HG03139 (cell line): ENCODE results near the gene SERPINB13.
A peak's percentile ranks its signal among the peaks of the same experiment; 100 is the strongest.

ENCODE experiments used
- ATAC-seq: cut with Tn5 transposase; IDR thresholded peaks from one replicate; pipeline ENCODE4 v1.9.1; 2021; ENCODE audit not compliant: unreplicated experiment

Gene SERPINB13, protein sequence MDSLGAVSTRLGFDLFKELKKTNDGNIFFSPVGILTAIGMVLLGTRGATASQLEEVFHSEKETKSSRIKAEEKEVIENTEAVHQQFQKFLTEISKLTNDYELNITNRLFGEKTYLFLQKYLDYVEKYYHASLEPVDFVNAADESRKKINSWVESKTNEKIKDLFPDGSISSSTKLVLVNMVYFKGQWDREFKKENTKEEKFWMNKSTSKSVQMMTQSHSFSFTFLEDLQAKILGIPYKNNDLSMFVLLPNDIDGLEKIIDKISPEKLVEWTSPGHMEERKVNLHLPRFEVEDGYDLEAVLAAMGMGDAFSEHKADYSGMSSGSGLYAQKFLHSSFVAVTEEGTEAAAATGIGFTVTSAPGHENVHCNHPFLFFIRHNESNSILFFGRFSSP

GRCh38 chr18:63586966-63587365 lies at the start of gene SERPINB13:
Gene SERPINB13 (plus strand): TSS chr18:63587343. CDS start chr18:63588668, 1,325 bp downstream.
- ATAC-seq: no peak

GRCh38 chr18:63539904-63540510 lies 47.1 kb upstream of the SERPINB13 start:
- ATAC-seq: no peak

- no peak for ATAC-seq
Measured at GRCh38 chr18:63542069-63542468, 45.1 kb upstream of the SERPINB13 start, which contains the start of gene SERPINB12. Gene SERPINB12 (plus strand): TSS chr18:63542369. CDS start chr18:63556160, 13,791 bp downstream.

- ATAC-seq: no peak
Measured at GRCh38 chr18:63544017-63544416, 43.1 kb upstream of the SERPINB13 start.

DNA sequence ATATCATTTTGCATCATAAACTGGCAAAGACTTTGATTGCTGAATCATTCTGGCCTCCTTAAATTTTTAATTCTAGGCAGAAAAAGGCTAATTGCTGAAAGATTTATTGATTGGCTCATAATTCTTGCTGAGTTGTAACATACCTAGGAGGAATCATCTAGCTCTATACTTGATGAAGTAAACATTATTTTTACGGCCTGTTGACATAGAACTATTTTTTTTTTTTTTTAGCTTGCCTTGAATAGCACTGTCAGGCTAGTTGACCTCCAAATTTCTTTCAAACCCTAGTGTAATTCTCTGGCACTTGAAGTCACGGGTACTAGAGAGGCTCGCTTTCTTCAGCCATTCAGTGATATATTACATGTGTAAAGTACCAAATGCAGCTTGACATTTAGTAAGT lies 42.1 kb upstream of the SERPINB13 start:
- ATAC-seq: no peak

GRCh38 chr18:63550068-63550467 lies 37.1 kb upstream of the SERPINB13 start:
- ATAC-seq: no peak

- ATAC-seq: no peak
Measured at GRCh38 chr18:63551769-63552168, 35.4 kb upstream of the SERPINB13 start.

GRCh38 chr18:63552581-63552980 lies 34.6 kb upstream of the SERPINB13 start:
- no peak for ATAC-seq

DNA sequence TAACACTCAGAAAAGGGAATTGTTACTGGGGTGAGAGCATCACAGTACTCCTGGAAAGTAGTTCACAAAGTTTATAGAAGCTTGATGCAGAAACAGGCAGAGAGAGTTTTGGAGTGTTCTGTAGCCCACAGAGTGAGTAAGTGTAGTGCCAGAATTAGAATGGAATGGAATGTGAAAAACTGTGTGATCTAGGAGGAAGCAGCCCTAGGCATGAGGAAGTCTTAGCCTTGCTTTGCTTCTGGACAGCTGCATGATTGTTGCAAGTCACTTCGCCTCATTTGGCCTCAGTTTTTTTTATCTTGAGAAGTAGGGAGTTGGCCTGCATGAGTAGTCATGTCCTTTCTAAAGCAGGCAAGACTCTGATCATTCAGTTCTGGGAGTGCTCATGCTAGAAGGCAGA lies 34.1 kb upstream of the SERPINB13 start:
- ATAC-seq: no peak

DNA sequence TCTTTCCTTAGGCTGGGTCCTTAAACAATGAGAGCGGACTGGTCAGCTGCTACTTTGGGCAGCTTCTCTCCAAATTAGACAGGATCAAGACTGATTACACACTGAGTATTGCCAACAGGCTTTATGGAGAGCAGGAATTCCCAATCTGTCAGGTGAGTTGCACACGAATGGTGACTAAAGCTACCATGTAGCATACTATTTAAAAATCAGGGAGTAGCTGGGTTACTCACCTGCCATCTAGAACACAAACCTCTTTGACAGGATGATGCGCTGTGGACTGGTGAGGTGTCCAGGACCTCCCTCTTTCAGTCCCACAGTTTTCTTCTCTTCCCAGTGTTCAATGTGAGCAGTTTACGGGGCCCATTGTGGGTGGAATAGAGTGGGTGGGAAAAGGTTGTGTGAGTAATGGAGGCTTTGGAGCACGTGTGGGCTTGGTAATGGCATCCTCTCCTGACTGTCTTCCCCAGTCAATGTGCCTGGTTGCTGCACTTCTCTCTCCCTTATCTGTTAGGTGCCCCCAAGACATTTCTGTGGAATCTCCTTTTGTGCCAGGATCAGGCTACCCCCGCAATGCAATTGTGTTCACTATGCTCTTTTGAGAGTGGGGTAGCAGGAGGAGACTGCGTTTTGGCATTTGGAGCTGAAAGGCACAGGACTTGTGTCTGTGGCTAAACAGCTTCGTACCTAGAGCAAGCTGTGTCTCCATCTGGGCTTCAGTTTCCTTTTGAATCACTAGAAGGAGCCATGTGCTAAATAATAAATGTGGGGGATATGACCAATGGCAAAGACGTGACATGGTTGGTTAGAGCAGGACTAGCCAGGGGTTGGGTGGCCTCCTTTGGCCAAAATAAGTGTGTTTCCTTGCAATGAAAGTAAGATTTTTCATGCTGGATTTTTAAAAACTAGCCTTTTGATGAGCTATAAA lies 27.3 kb upstream of the SERPINB13 start:
- ATAC-seq: no peak

- ATAC-seq: no peak
Measured at GRCh38 chr18:63562284-63562683, 24.9 kb upstream of the SERPINB13 start.

- ATAC-seq: no peak
Measured at GRCh38 chr18:63564021-63564420, 23.1 kb upstream of the SERPINB13 start.

GRCh38 chr18:63564561-63564960 lies 22.6 kb upstream of the SERPINB13 start:
- no peak for ATAC-seq

DNA sequence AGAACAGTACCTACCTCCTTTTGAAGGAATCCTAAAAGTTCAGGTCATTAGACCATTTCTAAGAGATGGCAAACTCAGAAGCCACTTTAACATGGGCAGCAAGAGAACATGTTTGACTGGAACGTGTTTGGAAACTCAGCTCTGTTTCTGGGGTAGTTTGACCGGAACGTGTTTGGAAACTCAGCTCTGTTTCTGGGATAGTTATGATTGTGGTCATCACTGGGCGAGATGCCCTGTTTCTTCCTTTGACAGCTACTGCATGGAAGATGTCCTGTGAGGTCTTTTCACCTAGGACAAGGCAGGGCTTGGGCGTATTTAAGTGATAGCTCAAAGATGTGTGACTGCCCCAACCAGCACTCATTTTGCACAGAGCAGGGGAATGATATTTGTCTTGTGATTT lies 19.9 kb upstream of the SERPINB13 start:
- no peak for ATAC-seq

- no peak for ATAC-seq
Measured at GRCh38 chr18:63567825-63568224, 19.3 kb upstream of the SERPINB13 start.

GRCh38 chr18:63570721-63571120 lies 16.4 kb upstream of the SERPINB13 start:
- no peak for ATAC-seq

GRCh38 chr18:63575681-63576080 lies 11.5 kb upstream of the SERPINB13 start:
- no peak for ATAC-seq

GRCh38 chr18:63578357-63578958 lies 8.7 kb upstream of the SERPINB13 start:
- peak; percentile 54 for ATAC-seq

GRCh38 chr18:63579616-63580015 lies 7.5 kb upstream of the SERPINB13 start:
- no peak for ATAC-seq

DNA sequence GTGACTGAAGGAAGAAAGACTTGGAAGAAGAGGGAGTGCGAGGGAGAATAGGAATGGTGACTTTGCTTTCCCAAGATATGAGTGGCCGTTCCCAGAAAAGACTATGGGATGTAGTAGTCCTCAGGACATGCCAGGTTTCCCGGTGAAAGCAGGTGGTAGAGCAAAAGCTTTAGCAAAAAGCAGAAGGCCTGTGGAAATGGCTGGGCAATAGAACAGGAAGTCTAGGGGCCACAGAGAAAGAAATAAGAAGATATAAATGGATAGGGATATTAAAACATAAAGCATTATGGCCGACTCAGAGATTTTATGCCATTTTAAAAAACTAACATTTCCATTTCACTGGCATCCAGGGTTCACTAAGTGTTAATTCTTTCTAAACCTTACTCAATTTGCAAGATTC lies 1.2 kb upstream of the SERPINB13 start:
- ATAC-seq: no peak

DNA sequence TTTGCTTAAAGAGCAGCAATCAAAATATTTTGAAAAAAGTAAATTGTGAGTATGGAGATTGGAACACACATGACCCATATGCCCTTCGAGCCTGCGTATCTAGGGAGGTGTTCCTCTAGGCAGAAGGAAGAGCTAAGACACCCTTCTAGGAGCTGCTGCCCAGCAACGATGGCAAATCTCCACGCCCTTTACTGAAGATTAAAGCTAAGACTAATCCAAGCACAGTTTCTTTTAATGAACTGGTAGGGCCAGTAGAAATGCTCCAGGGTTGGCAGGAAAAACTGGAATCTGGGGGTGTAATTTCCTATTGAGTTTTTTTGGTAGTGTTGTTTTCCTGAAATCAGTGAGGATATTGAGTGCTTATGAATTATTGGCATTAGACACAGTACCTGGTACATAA lies 712 bp upstream of the SERPINB13 start:
- no peak for ATAC-seq
